CD4-positive, alpha-beta T cell treated with Interleukin-10 for 1 hour (primary cell): Measurements from ENCODE around the gene RC3H1.
"Not testable (repeated sequence)": the region's sequence is repeated elsewhere in the genome, so short reads cannot be mapped to it uniquely, and the experiment has no call there.

Experiments
- DNase-seq: peaks from one replicate; pipeline ENCODE4 v3.0.0-alpha.2; 2020

Gene RC3H1, protein sequence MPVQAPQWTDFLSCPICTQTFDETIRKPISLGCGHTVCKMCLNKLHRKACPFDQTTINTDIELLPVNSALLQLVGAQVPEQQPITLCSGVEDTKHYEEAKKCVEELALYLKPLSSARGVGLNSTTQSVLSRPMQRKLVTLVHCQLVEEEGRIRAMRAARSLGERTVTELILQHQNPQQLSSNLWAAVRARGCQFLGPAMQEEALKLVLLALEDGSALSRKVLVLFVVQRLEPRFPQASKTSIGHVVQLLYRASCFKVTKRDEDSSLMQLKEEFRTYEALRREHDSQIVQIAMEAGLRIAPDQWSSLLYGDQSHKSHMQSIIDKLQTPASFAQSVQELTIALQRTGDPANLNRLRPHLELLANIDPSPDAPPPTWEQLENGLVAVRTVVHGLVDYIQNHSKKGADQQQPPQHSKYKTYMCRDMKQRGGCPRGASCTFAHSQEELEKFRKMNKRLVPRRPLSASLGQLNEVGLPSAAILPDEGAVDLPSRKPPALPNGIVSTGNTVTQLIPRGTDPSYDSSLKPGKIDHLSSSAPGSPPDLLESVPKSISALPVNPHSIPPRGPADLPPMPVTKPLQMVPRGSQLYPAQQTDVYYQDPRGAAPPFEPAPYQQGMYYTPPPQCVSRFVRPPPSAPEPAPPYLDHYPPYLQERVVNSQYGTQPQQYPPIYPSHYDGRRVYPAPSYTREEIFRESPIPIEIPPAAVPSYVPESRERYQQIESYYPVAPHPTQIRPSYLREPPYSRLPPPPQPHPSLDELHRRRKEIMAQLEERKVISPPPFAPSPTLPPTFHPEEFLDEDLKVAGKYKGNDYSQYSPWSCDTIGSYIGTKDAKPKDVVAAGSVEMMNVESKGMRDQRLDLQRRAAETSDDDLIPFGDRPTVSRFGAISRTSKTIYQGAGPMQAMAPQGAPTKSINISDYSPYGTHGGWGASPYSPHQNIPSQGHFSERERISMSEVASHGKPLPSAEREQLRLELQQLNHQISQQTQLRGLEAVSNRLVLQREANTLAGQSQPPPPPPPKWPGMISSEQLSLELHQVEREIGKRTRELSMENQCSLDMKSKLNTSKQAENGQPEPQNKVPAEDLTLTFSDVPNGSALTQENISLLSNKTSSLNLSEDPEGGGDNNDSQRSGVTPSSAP

DNA sequence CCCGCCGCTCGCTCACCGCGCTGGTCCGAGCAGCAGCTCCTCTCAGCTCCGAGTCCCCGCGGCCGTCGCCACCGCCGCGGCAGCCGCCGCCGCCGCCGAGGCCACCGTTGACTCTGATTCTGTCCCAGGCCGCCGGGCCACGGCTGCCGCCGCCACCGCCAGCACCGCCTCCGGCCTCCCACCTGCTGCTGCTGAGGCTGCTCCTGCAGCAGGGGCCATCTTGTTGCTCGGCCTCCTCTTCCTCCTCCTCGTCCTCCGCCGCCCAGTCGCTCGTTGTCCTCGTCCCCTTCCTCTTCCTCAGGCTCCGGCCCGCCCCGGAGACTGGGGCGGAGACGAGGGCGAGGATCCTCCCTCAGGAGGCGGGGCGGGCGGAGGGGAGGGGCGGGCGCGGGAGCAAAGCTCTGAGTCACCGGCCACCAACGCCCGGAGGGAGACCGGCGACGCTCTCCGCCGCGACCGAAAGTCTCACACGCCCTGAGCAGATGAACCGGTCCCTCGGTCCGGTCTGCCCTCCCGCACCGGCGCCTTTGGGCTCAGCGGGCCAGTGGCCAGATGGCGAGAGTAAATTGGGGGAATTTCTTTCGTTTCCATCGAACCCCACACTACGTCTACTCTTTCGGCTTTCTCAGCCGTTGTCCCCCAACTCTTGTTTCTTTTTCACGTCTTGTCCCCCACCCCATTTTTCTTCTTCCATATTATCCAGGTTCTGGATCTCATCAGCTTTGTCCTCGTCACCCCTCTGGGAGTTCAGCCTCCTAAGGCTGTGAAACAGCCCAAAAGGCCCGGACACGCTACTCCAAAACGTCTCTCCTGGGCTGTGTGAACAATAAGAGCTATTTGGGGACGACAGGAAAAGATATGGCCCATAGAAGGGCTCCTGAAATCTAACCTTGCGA, at the start of gene RC3H1:
Gene RC3H1 (minus strand): TSS at position 278 of the 896 bp plus-strand sequence. CDS start 29,372 bp downstream, outside the sequence.
- peak; percentile 92 for DNase-seq

DNA sequence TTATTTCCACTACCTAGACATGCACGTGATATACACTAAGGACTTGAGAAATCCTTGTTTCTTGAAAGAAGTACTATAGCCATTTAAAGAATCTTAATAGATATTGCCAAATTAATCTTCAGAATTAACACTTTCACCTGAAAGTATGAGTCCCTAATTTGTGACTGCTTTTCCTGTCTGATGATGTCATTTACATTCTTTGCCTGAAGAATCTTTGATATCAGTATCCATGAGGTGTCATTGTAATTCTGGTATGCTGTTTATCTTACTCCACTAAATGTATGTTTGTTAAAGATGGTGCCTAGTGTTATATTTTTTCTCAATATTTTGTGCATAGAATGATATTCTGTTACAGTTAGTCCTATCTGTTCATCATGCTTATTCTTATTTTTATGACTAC, 48.5 kb upstream of the RC3H1 start:
- no peak for DNase-seq

DNA sequence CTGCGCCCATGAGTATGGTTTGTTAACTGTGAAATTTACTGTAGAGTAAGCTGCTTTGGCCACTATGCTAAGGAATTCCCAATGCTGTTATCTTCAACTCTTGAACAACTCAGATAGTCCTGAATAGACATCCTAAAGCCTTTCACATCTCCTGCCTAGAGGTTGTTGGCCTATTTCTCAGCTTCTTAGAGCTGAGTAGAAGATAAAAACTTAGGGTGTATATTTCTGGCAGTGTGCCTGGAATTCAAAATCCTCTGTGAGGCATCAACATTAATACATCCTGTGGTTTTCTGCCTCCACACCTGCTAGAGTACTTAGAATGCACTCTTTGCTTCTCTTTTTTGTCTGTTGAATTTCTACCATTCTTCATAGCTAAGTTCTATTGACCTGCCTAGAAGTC, 45.8 kb upstream of the RC3H1 start:
- DNase-seq = peak; percentile 15

DNA sequence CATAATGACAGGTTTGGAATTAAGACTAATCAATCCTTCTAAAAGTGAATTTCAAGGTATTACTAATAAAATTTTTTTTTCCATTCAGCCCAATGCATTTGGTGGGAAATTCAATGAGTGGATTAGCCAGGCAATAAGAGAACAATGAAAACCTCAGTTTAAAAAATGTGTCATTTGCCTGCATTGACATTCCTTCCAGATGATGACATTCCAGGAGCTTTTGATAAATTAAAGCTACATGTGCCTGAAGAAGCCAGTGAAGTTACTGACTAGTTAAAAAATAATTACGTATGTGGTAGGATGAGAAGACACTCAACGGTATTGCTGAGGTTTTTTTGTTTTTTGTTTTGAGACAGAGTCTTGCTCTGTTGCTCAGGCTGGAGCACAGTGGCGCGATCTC, 37.9 kb upstream of the RC3H1 start:
- no peak for DNase-seq

DNA sequence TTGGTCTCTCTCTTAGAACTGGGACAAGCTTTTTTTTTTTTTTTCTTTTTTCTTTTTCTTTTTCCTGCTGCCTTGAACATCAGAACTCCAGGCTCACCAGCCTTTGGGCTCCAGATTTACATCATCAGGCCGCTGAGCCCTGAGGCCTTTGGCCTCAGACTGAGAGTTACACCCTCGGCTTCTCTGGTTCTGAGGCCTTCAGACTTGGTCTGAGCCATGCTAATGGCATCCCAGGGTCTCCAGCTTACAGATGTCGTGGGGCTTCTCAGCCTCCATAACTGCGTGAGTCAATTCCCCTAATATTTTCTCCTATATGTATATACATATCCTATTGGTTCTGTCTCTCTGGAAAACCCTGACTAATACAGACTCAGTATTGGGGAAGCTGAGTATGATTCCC, 36.5 kb upstream of the RC3H1 start:
- DNase-seq = no peak

DNA sequence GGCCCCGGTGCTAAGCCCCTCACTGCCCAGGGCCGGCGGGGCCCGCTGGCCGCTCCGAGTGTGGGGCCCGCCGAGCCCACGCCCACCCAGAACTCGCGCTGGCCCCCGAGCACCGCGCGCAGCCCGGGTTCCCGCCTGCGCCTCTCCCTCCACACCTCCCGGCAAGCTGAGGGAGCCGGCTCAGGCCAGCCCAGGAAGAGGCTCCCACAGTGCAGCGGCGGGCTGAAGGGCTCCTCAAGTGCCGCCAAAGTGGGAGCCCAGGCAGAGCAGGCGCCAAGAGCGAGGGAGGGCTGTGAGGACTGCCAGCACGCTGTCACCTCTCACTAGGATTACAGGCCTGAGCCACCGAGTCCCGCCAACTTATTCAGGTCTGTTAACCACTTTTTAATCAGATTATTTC, 34.5 kb upstream of the RC3H1 start:
- not testable (repeated sequence) for DNase-seq

DNA sequence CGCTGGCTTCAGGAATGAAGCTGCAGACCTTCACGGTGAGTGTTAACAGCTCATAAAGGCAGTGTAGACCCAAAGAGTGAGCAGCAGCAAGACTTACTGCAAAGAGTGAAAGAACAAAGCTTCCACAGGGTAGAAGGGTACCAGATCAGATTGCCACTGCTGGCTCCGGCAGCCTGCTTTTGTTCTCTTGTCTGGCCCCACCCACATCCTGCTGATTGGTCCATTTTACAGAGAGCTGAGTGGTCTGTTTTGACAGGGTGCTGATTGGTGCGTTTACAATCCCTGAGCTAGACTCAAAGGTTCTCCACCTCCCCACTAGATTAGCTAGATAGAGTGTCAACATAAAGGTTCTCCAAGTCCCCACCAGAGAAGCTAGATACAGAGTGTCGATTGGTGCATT, 33.6 kb upstream of the RC3H1 start:
- DNase-seq = not testable (repeated sequence)

DNA sequence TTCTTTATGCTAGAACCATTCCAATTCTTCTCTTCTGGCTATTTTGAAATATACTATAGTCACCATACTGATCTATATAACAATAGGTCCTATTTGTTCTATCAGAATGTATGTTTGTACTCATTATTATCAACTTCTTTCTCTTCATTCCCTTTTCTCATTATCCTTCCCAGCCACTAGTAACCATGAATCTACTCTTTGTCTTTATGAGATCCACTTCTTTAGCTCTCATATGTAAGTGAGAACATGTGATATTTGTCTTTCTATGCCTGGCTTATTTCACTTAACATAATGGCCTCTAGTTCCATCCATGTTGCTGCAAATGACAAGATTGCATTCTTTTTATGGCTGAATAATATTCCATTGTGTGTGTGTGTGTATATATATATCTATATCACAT, 31.7 kb upstream of the RC3H1 start:
- DNase-seq = no peak

DNA sequence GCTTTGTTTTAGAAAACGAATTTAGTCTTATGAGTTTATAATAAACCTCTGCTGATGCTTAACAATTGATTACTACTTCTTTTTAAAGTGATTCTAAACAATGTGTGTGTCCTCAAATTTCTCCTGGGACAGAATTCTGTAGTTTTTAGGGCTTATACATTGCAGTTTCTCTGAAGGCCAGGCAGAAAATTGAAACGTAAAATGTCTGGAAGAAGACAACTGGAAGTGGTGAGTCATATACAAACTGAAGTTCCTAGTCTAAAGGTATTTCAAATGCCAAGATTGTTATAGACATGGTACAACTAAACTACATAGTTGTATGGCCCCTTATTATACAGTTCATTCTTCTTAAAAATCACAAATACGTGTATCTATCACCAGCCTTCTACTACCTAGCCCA, 30.5 kb upstream of the RC3H1 start:
- no peak for DNase-seq

DNA sequence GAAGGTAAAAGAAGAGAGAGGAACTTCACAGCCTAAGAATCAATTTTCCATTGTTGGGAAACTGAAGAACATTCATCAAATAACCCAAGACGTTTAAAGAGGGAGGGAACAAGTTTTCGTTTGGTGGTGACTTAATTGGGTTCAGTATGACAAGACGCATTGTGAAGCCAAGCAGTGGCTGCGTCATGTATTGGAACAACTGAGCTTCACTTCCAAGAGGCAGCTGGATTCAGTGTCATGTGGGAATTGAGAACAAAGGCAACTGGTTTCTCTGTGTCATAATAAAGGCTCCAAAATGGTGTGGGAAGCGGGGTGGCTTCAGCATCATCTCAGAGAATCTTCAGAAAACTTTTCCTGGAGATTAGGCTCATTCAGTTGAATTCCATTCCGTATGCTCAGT, 29.8 kb upstream of the RC3H1 start:
- DNase-seq = no peak

DNA sequence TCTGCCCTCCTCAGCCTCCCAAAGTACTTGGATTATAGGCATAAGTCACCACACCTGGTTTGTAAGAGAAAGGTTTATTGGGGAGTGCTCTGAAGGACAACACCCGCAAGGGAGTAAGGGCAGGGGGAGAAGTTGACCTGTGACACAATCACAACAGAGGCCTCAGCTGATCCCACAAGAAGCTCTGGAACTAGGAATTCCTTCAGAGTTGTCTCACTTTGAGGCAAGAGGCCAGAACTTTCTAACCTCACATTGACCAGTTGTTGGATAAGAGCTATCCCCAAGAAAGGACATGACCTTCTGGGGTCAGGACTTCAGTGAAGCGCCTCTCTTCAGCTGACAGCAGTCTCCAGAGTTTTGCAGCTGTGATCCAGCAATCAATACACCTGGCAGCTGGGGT, 27.4 kb upstream of the RC3H1 start:
- DNase-seq = no peak

DNA sequence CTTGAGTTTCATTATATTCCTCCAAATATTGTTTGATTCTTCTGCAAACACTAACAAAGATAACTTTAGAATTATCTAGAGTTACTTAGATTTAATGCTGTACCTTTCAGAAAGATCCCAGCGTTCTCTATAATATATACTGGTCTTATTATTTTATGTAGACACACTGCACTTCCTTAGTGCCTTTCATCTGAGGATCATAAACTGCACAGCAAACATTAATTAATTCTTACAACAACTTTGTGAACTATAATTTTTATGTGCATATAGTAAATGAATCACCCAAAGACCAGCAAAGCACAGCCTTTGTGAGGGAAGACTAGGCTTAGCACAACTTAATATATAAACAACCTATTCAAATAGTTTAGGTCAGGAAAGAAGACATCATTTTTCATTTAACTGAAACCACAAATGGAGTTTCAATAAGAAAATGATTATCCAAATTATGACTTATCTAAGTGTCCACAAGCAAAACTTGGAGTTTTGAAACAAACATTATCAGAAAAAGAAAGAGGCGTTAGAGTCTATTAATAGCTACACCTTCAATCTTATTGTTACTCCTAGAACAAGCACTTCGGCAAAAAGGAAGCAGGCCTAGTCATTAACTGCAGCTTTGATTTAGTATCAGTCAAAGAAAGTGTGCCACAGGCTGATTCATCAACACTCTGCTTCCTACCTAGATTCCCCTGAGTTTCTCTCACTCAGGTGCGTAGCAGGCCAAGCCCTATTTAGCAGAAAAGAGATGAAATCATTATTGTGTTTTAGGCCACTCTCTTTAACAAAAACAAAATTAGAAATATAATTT, 22.5 kb upstream of the RC3H1 start:
- DNase-seq = no peak

DNA sequence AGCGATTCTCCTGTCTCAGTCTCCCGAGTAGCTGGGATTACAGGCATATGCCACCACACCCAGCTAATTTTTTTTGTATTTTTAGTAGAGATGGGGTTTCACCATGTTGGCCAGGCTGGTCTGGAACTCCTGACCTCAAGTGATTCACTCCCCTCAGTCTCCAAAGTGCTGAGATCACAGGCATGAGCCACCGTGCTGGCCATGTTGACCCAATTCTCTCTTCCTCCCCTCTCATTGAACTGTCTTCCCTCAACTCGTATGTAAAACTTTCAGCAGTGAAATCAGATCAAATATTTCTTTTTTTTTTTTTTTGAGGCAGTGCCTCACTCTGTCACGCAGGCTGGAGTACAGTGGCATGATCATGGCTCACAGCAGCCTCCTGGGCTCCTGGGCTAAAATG, 20.4 kb upstream of the RC3H1 start:
- DNase-seq = not testable (repeated sequence)

DNA sequence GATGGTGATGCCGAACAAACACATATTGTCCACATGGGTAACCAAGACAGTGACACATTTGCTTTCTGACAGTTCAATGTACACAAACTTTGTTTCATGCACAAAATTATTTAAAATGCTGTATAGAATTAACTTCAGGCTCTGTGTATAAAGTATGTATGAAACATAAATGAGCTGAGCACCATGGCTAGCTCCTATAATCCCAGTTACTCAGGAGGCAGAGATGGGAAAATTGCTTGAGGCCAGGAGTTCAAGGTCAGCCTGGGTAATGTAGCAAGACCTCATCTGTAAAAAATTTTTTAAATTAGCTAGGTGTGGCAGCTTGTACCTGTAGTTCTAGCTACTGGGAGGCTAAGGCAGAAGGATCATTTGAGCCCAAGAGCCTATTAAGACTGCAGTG, 19.2 kb upstream of the RC3H1 start:
- no peak for DNase-seq

DNA sequence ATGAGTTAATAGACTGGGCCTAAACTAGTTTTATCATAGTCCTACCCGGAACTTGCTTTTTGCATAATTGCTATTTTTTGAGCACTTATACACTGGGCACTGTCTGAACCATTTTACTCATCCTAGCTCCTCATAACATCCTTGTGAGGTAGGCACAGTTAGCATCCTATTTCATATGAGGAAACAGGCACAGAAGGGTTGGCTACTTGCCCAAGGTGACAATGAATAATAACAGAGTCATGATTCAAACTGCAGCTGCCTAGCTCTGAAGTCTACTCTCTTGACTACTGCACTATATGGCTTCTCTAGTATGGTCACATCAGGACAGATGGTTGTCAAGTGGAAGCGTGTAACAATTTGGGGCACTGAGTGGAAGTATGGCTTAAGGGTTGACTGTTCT, 18.2 kb upstream of the RC3H1 start:
- DNase-seq = no peak

DNA sequence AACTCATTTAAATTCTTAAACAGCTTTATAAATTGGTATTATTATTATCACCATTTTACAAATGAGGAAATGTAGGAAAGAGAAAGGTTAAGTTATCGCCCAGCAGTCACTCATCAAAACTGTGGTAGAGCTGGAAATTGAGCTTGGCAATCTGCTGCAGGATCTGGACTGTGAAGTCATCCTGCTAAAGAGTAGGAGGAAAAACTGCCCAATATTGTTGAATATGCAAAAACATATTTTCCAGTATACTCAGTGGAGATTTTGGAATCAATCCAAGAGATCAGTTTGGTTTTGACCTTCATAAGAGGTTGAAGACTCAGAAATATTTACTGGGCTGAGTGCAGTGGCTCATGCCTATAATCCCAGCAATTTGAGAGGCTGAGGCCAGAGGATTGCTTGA, 16.9 kb upstream of the RC3H1 start:
- DNase-seq = no peak

DNA sequence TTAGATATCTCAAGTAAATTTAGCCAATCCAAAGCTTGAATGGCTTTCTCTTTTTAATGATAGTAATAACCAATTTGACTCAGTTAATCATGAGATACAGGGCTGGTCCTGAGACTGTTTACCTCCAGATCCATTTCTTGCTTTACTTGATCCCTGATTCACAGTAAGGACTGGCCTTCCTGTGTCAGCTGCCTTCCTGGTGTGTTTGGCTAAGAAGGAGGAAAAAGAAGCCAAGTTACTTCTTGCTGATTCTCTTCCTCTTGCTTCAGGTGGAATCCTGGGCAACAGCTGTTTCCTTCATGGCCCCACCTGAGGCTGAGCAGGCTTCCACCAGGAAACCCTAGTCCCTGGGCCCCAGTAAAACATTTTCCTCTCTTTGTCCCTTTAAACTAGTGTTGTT, 14.6 kb upstream of the RC3H1 start:
- DNase-seq = no peak

DNA sequence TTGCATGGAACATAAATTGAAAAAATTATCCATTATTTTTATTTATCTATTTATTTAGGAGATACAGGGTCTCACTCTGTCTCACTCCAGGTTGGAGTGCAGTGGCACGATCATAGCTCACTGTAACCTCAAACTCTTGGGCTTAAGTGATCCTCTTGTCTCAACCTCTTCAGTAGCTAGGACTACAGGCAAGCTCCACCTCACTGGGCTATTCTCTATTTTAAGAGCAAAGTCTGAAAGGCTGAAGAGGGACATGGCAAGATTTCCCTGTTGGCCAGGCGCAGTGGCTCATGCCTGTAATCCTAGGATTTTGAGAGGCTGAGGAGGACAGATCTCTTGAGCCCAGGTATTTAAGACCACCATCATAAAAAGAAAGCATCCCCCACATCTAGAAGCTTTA, 14.0 kb upstream of the RC3H1 start:
- DNase-seq = no peak

DNA sequence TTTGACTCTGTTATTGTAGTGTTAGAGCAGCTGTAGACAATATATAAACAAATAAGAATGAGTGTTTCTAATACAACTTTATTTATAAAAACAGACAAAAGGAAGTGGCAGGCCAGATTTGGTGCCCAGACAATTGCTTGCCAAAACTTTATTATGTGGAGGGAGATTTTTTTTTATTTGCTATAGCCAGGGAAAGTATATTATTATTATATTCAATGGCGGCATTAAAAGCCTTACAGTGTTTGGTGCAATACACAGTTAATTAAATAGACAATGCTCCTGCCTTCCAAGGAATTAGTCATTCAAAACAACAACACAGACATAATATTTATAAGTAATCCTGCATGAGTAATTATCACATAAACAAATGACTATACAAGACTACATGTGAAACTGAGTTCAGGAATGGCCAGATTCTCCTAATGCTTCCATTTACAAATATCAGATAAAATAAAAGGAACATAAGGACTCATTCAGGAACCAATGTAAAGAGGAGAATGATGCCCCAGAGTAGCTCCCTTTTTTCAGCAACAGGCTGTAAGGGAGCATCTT, 10.6 kb upstream of the RC3H1 start:
- no peak for DNase-seq

DNA sequence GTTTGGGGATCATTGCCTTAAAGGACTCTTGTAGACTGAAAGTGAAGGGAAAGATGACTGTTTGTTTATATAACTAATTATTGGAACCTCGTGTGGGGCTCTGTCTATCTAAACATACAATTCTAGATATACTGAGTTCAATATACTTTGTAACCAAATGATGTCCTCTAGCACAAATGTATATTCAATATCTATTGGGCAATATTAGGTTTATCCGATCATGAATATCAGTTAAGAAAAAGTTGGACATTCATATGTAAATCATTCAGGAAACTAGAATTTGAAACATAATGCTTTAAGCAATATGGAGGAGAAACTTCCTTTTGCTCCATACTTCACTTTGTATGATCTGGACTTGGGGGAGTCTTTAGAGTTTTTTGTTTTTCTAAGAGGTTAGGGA, 8.9 kb upstream of the RC3H1 start:
- no peak for DNase-seq

DNA sequence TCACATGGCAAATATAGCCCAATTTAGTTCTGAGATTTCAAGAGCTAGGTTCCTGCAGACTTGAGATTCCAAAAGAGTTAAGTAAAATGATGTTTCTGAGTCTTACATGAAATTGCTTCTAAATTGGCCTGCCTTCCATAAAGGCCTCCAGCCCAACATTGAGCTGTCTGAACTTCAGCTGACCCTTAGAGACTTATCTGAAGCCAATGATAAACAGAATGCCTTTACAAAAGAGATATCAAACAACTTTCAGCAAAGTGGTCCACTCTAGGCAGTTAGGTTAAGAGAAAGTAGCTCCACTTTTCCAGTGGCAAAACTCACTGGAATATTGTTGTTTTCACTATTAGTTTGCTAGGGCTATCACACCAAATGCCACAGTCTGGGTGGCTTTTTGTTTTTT, 6.3 kb upstream of the RC3H1 start:
- no peak for DNase-seq
